ENCODE measurements around the gene RCSD1. TPM values are rescaled to one million over a fixed set of nuclear protein-coding genes. Genes with fewer than 3 reads are reported as not detected.

RCSD1 gene
- total RNA-seq, 1 experiment from 2014 or later, result not detected

DNA sequence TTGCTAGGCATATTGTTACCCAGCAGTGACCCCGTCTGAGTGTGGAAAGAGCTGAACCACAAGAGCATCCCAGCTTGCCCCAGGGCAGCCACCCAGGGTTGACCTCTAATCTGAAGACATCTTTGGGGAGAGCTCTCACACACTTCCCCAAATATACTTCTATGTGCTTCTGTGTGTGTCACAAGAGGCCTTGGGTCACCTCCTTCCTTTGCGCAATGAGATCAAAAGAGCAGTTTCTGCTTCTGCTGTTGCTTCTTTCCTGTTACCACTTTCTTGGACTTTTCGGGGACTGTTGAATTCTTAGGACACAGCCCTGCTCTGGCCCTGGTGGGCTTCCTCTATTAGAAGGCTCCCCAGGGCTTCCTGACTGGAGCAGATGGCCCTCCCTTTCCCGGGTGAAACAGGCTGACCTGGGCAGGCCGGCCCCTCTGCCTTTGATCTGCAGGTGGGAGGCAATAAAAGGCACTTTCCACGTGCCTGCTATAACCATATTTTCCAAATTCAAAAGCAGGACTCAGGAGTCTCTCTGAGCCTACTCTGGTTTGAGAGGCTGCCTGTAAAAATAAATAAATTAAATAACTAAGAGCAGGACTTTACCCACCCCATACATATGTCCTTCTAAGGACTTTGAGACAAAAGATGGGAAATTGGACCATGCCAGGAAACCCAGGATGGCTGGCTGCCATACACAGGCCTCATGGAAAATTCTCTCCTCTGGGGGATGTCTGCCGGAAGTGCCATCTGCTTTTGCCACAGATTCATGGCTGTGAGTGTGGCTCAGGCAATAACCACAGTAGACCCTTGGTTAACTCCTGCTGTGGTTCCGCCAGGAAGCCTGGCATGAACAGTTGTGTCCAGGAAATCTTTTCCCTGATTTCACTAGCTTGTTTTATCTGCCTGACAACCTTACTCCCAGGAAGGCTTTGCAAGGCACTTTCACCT, 28.3 kb upstream of the RCSD1 start:
- no peak for DNase-seq (ENCODE audit: low spot score)
- CTCF ChIA-PET, result interaction anchor here (1.3 kb wide), 1 partner anchor 85 kb away, joined by 14 read pairs; no protein-coding TSS in a partner anchor
- Histone ChIP-seq H3K27me3 (replicated peaks; ENCODE audit: insufficient read depth, low read depth, low read length, poor library complexity) (no peaks in the 10 kb centered on the region), H3K9me3 (ENCODE audit: low read depth, low read length, poor library complexity, severe bottlenecking) (no peaks in the 10 kb centered on the region), H3K4me1 (ENCODE audit: insufficient read depth, low read length, poor library complexity, severe bottlenecking) (no peaks in the 10 kb centered on the region), H3K36me3 (ENCODE audit: insufficient read depth, low read length, poor library complexity, severe bottlenecking) (no peaks in the 10 kb centered on the region), H3K4me3 (ENCODE audit: low read depth, low read length, poor library complexity, severe bottlenecking) (no peak overlapping the region), H3K27ac (ENCODE audit: low read depth, low read length, poor library complexity, severe bottlenecking) (no peak overlapping the region)
- POLR2A ChIA-PET (ENCODE audit: low non-redundant PET), result no interaction called here
- no TSS peak for BruUV-seq (replicated peaks)
- no peak for TF ChIP-seq EZH2 (IDR thresholded peaks at IDR 0.05; ENCODE audit: borderline replicate concordance, low read depth, low read length, poor library complexity, severe bottlenecking)
- TF ChIP-seq, protein P1, sequence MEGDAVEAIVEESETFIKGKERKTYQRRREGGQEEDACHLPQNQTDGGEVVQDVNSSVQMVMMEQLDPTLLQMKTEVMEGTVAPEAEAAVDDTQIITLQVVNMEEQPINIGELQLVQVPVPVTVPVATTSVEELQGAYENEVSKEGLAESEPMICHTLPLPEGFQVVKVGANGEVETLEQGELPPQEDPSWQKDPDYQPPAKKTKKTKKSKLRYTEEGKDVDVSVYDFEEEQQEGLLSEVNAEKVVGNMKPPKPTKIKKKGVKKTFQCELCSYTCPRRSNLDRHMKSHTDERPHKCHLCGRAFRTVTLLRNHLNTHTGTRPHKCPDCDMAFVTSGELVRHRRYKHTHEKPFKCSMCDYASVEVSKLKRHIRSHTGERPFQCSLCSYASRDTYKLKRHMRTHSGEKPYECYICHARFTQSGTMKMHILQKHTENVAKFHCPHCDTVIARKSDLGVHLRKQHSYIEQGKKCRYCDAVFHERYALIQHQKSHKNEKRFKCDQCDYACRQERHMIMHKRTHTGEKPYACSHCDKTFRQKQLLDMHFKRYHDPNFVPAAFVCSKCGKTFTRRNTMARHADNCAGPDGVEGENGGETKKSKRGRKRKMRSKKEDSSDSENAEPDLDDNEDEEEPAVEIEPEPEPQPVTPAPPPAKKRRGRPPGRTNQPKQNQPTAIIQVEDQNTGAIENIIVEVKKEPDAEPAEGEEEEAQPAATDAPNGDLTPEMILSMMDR (conservative IDR thresholded peaks at IDR 0.05; ENCODE audit: low read depth, low read length), result no peak
- intact Hi-C loops (cut with micrococcal nuclease; ENCODE audit: unreplicated experiment), result loop anchor here (2.0 kb wide), 1 partner anchor 87 kb away; no protein-coding TSS in a partner anchor

DNA sequence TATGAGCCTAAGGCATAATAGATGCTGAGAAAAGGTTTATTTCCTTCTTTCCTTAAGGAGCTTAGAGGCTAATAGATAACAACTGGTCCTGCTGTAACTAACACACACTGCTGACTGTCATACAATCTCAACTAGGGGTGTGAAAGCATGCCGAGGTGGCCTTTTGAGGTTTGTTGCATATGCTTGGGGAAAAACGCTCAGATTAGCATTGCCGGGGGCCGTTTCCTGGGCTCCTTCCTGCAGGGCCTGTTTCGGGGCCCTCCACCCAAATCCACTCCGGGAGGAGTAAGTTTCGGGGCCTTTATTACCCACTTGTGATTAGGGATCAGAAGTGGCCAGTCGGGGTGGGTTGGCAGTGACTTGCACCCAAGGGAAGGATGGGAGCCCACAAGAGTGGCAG, 27.2 kb upstream of the RCSD1 start:
- ChIA-PET POLR2A (ENCODE audit: low non-redundant PET) (no interaction called here), CTCF (no interaction called here)
- H3K4me1 ChIP-seq (ENCODE audit: insufficient read depth, low read length, poor library complexity, severe bottlenecking), result no peaks in the 10 kb centered on the region
- no TSS peak for BruUV-seq (replicated peaks)
- no peaks in the 10 kb centered on the region for H3K36me3 ChIP-seq (ENCODE audit: insufficient read depth, low read length, poor library complexity, severe bottlenecking)
- intact Hi-C loops (cut with micrococcal nuclease; ENCODE audit: unreplicated experiment), result no loop called here
- TF ChIP-seq EZH2 (IDR thresholded peaks at IDR 0.05; ENCODE audit: borderline replicate concordance, low read depth, low read length, poor library complexity, severe bottlenecking), result no peak
- TF ChIP-seq, protein P1 (conservative IDR thresholded peaks at IDR 0.05; ENCODE audit: low read depth, low read length), result no peak
- H3K27ac ChIP-seq (ENCODE audit: low read depth, low read length, poor library complexity, severe bottlenecking), result no peak overlapping the region
- no peak overlapping the region for H3K4me3 ChIP-seq (ENCODE audit: low read depth, low read length, poor library complexity, severe bottlenecking)
- H3K9me3 ChIP-seq (ENCODE audit: low read depth, low read length, poor library complexity, severe bottlenecking), result no peaks in the 10 kb centered on the region
- no peaks in the 10 kb centered on the region for H3K27me3 ChIP-seq (replicated peaks; ENCODE audit: insufficient read depth, low read depth, low read length, poor library complexity)
- no peak for DNase-seq (ENCODE audit: low spot score)

DNA sequence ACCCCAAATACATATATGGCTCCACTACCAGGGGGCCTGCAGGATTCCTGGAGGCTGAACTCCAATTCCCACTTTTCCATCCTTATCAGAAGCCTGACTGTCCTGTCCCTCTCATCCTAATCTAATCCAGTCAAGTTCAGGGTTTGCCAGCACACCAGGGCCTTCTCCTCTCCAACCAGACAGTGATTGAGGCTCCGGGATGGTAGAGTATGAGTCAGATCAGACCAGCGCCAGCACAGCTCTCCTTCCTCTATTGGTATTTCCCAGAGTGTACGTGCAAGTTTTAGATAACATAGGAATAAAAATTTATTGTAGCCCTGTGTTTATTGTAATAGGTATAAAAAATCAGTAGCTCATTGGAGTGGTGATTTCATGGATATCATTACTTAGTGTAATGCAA, 24.5 kb upstream of the RCSD1 start:
- H3K4me1 ChIP-seq (ENCODE audit: insufficient read depth, low read length, poor library complexity, severe bottlenecking), result no peaks in the 10 kb centered on the region
- H3K27ac ChIP-seq (ENCODE audit: low read depth, low read length, poor library complexity, severe bottlenecking), result no peak overlapping the region
- no peak for TF ChIP-seq EZH2 (IDR thresholded peaks at IDR 0.05; ENCODE audit: borderline replicate concordance, low read depth, low read length, poor library complexity, severe bottlenecking)
- TF ChIP-seq, protein P1 (conservative IDR thresholded peaks at IDR 0.05; ENCODE audit: low read depth, low read length), result no peak
- BruUV-seq (replicated peaks), result no TSS peak
- DNase-seq (ENCODE audit: low spot score), result no peak
- H3K4me3 ChIP-seq (ENCODE audit: low read depth, low read length, poor library complexity, severe bottlenecking), result no peak overlapping the region
- POLR2A ChIA-PET (ENCODE audit: low non-redundant PET), result no interaction called here
- no peaks in the 10 kb centered on the region for H3K9me3 ChIP-seq (ENCODE audit: low read depth, low read length, poor library complexity, severe bottlenecking)
- H3K36me3 ChIP-seq (ENCODE audit: insufficient read depth, low read length, poor library complexity, severe bottlenecking), result no peaks in the 10 kb centered on the region
- H3K27me3 ChIP-seq (replicated peaks; ENCODE audit: insufficient read depth, low read depth, low read length, poor library complexity), result no peaks in the 10 kb centered on the region
- CTCF ChIA-PET, result no interaction called here
- intact Hi-C loops (cut with micrococcal nuclease; ENCODE audit: unreplicated experiment), result no loop called here

Measured in A673 (cell line).